Fibroblast of the conjunctiva (primary cell): ENCODE results near the gene KRTAP4-16.
A peak's percentile ranks its signal among the peaks of the same experiment; 100 is the strongest.
"Not testable (repeated sequence)": the region's sequence is repeated elsewhere in the genome, so short reads cannot be mapped to it uniquely, and the experiment has no call there.

ENCODE experiments used
- DNase-seq: peaks from one replicate; pipeline ENCODE4 v3.0.0-alpha.2; 2010; ENCODE audit warnings: low read depth

The KRTAP4-16 gene

DNA sequence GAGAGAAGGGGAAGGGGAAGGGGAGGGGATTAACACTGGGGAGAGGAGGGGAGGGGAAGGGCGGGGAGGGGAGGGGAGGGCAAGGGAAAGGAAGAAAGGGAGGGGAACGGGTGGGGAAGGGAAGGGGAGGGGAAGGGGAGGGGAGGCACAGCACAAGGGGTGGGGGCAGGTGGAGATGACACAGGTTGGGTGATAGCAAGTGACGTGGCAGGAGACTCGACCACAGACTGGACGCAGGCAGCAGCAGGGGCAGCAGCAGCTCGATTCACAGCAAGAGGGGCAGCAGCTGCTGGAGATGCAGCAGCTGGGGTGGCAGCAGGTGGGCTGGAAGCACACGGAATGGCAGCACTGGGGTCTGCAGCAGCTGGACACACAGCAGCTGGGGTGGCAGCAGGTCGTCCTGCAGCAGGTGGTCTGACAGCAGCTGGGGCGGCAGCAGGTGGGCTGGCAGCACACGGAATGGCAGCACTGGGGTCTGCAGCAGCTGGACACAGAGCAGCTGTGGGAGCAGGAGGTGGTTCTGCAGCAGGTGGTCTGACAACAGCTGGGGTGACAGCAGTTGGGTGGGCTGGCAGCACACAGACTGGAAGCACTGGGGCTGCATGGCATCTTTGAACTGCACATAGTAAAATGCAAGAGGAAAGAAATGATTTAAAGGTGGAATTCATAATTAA, at the start of gene KRTAP4-16:
KRTAP4-16 (minus strand) TSS at position 624 of the 674 bp plus-strand sequence; CDS start at position 624, 0 bp downstream.
- DNase-seq: no peak

DNA sequence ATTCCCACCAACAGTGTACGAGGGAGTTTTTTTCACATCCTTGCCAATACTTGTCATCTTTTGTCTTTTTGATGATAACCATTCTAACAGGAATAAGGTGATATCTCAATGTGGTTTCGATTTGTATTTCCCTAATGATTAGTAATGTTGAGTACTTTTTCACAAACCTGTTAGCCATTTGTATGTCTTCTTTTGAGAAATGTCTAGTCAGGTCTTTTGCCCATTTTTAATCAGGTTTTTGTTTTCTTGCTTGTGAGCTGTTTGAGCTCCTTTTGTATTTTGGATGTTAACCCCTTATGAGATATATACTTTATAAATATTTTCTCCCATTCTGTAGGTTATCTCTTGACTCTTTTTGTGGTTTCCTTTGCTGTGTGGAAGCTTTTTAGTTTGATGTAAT, 49.5 kb upstream of the KRTAP4-16 start:
- no peak for DNase-seq

DNA sequence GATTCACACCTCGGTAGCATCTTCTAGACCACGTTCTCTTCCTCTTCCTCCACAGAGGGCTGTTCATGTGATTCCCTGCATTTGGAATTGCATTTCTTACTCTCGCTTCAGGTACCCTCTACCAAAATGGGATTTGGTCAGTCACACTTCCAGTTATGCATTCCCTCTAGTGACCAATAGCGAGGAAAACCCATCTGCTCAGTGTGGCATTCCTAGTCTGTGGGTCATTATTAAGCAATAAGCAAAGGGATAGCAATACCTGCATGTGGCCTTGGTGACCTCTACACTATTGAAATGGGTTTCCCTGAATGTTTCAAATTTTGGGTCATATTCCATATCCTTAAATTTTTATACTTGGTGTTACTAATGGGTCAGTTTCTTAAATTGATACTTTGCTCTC, 48.0 kb upstream of the KRTAP4-16 start:
- no peak for DNase-seq

DNA sequence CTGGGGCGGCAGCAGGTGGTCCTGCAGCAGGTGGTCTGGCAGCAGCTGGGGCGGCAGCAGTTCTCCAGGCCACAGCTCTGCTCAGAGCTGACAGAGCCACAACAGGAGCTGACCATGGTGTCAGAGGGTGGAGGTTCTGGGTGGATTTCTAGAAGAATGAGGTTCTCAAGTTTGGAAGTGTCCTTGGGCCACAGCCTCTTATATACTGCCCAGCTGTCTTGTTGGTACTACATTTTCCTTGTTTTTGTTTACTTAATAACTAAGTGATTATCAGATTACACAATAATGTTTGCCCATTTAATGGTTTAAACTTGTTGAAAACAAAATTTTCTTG, 47.6 kb upstream of the KRTAP4-16 start, which contains the start of gene KRTAP4-5:
KRTAP4-5 (minus strand) TSS at position 174 of the 334 bp plus-strand sequence; CDS start at position 116, 58 bp downstream.
- no peak for DNase-seq

DNA sequence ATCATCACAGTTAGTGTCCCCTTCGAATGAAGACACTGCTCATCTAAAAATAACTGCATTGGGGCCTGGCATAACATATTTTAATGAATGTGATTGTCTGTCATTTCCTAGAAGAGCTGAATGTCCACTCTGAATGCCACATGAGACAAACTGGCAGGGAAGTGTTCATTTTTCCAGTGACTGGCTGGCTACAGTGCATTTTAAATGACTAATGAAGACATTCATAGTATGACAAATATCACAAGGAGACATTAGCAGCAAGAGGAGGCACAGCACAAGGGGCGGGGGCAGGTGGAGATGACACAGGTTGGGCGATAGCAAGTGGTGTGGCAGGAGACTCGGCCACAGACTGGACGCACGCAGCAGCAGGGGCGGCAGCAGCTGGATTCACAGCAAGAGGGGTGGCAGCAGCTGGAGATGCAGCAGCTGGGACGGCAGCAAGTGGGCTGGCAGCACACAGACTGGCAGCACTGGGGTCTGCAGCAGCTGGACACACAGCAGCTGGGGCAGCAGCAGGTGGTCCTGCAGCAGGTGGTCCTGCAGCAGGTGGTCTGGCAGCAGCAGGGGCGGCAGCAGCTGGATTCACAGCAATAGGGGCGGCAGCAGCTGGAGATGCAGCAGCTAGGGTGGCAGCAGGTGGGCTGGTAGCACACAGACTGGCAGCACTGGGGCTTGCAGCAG, 47.1 kb upstream of the KRTAP4-16 start:
- not testable (repeated sequence) for DNase-seq

DNA sequence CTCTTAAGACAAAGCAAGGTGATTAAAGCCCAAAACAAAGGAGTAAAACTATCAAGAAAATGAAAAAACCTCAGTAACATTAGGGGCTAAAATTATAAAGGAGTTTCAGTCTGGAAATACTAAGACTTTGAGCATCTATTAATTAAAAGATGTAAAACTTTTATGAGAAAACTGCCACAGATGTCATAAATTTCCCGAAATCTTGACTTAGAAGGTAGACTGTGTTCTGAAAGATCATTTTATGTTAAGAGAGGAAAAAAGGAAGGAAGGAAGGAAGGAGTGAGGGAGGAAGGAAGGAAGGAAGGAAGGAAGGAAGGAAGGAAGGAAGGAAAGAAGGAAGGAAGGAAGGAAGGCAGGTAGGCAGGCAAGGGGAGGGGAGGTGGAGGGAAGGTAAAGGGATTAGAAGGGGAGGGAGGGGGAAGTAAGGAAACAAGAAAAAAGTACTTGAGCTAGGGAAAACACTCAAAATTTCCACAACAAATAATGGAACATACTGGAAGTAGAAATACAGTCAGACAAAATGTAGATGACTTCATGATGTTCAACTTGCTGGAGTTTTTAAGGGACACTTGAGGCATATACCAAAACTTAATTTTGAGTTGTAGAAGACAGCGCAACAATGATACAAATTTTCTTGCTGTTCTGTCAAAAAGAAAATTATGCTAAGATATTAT, 45.7 kb upstream of the KRTAP4-16 start:
- no peak for DNase-seq

DNA sequence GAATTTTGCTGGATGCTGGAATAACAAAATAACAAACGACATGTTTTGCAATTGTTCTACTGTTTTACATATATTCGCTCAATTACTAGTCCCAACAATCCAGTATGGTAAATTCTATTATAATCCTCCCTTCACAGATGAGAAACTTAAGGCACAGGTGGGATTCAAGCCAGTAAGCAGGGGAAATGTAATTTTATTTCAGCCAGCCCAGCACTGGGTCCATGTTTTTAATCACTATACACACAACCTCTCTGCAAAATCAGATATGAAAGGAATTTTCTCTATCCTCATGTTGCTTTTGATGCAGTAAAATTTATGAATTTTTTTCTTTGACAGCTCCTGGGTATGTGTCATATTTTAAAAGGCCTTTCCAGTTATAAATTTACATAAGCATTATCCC, 43.3 kb upstream of the KRTAP4-16 start:
- no peak for DNase-seq

DNA sequence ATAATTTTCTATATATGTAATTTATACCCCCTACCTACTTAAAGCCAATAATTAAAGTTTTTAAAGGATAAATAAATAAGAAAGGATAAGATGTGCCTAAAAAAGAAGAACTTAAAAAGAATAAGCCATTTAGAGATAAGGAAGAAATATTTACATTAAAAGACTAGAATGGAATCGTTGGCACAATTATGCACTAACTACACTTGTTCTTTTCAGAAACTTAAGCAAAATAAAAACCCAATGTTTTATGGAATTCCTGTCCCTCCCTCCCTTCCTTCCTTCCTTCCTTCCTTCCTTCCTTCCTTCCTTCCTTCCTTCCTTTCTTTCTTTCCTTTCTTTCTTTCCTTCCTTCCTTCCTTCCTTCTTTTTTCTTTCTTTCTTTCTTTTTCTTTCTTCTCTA, 42.8 kb upstream of the KRTAP4-16 start:
- no peak for DNase-seq

DNA sequence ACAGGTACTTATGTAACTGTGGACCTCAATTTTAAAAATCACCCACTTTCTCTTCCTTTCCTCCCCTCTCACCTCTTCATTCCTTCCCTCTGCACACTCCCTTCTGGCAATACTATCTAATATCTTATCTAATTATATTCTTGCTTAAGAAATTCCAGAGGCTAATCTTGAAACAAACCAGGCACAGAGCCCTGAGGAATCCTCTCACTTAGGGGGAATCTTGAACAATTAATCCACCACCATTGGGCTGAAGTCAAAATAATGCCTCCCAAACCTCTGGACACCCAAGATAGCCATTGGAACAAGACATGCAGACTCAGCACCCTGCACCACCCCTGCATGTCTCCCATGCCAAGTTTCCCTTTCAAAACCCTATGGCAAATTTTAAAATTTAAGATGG, 39.4 kb upstream of the KRTAP4-16 start:
- DNase-seq: no peak

DNA sequence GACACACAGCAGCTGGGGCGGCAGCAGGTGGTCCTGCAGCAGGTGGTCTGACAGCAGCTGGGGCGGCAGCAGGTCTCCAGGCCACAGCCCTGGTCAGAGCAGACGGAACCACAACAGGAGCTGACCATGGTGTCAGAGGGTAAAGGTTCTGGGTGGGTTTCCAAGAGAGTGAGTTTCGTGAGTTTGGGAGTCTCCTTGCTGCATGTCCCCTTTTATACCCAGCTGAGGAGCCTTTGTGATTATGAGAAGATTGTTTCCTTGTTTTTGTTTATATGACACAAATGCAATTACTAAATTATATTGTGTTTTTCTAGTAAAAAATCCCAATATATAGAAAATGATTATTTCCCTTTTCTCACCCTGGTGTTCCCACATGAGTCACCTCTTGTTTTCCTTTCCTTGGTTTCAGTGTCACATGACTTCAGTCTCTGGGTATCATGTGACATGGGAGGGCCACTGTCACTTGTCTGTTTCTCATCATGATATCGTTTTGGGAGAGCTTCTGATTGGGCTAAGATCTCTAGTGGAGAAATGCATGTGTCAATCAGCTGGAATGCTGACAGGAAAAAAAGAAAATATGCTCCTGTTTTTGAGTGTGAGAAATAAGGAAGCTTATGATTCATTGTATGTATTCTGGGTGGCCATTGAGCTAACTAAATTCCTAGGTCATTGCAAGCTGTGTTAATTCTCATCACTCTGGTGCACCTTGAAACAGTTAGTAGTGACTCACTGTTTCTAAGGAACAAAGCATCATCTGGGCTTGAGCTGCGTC, 38.5 kb upstream of the KRTAP4-16 start, which contains the start of gene KRTAP4-6:
KRTAP4-6 (minus strand) TSS at position 185 of the 772 bp plus-strand sequence; CDS start at position 128, 57 bp downstream.
- peak; percentile 10 for DNase-seq

DNA sequence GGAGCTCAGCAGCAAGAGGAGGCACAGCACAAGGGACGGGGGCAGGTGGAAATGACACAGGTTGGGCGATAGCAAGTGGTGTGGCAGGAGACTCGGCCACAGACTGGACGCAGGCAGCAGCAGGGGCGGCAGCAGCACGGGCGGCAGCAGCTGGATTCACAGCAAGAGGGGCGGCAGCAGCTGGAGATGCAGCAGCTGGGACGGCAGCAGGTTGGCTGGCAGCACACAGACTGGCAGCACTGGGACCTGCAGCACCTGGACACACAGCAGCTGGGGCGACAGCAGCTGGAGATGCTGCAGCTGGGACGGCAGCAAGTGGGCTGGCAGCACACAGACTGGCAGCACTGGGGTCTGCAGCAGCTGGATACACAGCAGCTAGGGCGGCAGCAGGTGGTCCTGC, 37.9 kb upstream of the KRTAP4-16 start:
- DNase-seq: not testable (repeated sequence)

DNA sequence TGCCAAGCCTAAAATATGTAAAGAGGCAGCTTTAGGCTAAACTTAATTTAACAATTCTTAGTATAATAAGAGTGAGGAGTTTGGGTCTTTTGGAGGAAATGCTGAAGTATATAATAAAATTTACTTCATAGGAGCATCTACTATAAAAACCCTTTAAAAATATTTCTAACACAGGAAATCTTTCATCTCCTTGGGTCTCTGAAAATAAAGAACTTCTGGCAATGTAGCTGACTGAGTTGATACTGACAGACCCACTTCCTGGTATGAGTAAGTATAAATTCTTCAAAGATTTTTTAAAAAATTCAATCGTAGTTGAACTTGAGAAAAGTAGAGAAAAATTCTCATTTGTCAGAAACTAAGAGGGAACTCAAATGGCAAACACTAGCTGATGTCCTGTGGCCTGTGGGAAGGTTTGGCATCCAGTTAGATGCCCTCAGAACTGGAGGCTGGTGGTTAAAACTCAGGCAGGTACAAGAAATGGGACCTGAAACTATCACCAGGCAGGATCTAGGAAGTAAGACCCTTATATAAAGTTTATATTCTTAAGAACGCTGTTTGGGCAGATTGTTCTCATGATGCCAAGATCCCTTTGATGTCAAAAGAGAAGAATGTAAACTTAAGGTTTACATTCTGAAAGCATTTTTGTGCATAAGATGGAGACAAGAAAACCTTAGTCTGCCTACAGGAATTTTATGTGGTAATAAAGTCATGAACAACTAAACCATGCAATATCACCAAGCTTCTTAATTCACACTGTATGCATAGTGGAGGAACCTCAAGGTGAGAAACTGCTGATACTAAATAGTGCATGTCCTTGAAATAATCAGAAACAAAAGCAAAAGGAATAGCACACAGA, 32.1 kb upstream of the KRTAP4-16 start:
- DNase-seq: no peak

DNA sequence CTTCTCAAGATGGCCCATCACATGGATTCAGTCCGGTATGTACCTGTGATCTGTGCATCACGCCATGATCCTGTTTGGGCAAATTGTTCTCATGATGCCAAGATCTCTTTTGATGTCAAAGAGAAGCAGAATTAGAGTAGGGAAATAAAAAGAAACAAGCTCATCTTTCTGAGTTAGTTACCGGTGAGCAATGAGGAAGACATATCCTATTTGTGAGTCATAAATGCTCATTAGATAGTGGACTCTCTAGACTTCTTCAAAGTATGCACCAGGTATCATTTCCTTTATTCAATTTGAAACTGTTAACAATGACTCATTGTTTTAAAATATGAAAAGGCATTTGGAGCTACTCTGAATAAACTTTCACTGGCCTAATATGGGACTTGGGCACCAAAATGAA, 30.0 kb upstream of the KRTAP4-16 start:
- DNase-seq: no peak

DNA sequence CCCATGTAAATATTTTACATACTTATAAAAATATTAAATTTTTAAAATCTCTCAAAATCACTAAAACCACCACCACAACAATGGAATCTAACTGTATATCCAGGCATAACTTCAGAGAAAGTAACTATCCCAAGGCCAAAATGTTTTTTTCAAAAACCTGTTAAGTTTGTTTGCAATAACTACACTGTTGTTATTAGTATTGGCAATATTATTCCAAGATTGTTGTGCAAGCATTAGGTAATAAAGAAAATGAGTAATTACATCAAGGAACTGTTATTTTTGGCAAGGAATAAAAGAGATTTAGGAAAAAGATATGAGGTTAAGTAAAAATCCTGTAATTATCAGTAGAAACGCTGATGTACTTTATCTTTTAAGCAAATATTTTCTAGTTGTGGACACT, 25.4 kb upstream of the KRTAP4-16 start:
- DNase-seq: no peak

DNA sequence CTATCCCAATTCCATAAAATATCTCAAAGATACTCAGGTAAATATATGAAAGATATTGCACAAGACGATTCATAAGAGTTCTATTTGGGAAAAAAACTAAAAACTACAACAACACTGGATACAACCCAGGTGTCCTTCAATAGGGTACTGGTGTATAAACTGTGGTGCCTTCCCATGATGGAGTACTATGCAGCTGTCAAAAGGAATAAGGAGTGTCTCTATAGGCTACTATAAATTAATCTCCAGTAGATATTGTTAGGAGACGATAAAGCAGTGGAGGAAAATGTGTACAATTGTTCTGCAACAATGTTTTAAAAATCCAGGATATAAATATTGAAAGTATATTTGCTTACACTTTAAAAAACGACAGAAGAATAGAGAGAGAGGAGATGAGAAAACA, 24.4 kb upstream of the KRTAP4-16 start:
- DNase-seq: no peak

DNA sequence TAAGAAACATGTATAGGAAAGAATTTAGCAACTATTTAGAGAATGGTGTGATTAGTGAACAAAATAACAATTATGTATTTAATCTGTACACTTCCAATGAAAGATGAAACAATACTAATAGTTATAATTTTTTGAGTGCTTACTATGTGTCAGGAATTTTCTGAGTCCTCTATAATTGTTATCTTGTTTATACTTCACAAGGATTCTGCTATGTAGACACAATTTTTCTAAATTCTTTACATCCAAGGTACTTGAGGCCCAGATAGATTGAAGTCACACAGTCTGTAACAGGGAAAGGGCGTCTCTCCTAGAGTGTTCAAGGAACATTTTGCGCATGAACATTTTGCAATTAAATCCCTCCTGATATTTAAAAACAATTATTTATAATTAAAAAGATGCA, 23.1 kb upstream of the KRTAP4-16 start:
- no peak for DNase-seq

DNA sequence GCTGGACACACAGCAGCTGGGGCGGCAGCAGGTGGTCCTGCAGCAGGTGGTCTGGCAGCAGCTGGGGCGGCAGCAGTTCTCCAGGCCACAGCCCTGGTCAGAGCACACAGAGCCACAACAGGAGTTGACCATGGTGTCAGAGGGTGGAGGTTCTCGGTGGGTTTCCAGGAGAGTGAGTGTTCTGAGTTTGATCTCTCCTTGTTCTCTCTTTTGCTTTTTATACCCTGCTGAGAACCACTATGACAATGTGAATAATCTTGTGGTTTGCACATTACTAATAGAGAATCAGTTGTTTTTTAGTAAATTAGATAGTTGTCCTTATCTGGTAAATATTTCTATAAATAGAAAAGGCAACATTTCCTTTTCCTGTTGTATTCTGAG, 22.0 kb upstream of the KRTAP4-16 start, which contains the start of gene KRTAP4-12:
KRTAP4-12 (minus strand) TSS at position 192 of the 381 bp plus-strand sequence; CDS start at position 132, 60 bp downstream.
- not testable (repeated sequence) for DNase-seq

DNA sequence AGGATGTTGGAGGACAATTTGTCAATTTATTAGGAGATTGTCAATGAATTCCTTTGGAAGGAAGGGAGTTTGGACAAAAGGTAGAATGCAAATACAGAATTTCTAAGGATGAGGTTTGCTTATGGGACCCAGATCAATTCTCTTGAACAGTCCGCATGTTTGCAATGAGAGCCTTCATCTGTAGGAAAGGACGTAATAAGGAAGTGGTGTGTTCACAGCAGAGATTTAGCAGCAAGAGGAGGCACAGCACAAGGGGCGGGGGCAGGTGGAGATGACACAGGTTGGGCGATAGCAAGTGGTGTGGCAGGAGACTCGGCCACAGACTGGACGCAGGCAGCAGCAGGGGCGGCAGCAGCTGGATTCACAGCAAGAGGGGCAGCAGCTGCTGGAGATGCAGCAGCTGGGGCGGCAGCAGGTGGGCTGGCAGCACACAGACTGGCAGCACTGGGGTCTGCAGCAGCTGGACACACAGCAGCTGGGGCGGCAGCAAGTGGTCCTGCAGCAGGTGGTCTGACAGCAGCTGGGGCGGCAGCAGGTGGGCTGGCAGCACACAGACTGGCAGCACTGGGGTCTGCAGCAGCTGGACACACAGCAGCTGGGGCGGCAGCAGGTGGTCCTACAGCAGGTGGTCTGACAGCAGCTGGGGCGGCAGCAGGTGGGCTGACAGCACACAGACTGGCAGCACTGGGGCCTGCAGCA, 21.4 kb upstream of the KRTAP4-16 start:
- DNase-seq: not testable (repeated sequence)

DNA sequence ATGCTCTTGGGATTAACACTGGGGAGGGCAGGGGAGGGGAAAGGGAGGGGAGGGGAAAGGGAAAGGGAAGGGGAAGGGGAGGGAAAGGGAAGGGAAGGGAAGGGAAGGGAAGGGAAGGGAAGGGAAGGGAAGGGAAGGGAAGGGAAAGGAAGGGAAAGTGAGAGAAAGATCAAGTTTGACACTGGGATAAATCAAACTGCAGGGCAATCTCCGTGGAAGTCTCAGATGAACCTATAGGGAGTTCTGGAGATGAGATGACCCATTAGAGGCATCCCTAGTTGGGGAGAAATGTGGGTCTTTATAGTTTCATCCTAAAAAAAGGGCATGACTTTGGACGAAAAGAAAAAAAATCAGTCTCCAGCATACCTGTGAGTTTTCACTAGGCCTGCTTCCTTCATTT, 19.7 kb upstream of the KRTAP4-16 start:
- DNase-seq: no peak
